Ramos (cell line): Measurements from ENCODE around the gene SYT9.

Source experiments
- in situ Hi-C: fragments of 300-500 bp; cut with MboI; formaldehyde crosslinking; loops from one replicate; pipeline ENCODE4 v1.14.3; 2022; ENCODE audit warnings: low sequenced_read_pairs; ENCODE audit not compliant: unreplicated experiment

SYT9 gene

DNA sequence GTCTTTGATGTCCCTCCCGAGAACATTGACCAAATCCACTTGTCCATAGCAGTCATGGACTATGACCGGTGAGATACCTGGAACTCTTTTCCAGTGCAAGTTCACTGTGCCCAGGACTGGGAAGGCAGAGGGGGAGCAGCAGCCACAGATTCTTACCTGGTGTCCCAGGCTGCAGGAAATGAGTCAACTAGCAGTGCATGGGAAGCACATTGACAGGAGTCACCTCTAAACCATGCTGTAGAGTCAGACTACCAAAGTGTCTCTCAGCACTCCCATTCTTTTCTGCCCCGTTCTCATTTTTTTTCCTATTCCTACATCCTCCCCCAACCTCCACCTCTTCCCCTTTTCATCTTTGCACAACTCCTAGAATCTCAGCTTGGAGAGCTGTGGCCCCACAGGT lies 166.4 kb downstream of the SYT9 start:
- in situ Hi-C loops = no loop called here

DNA sequence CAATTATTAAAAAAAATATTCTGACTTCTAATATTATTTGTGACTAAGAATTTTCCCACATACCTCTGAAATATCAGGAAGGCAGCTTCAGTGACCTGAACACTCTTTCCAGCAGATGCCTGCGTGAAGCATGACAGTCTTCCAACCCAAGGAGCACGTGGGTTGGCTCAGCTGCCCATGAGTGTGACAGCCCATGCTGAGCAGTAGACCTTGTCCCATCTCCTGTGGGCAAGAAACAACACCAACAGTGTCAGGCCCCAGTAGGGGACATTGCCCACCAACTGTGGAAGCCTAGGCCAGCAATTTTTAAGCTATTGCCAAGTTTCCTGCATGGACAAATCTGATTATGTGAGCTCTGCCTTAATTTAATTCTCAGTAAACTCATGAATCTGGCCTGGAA lies 167.2 kb downstream of the SYT9 start:
- in situ Hi-C loops = no loop called here

DNA sequence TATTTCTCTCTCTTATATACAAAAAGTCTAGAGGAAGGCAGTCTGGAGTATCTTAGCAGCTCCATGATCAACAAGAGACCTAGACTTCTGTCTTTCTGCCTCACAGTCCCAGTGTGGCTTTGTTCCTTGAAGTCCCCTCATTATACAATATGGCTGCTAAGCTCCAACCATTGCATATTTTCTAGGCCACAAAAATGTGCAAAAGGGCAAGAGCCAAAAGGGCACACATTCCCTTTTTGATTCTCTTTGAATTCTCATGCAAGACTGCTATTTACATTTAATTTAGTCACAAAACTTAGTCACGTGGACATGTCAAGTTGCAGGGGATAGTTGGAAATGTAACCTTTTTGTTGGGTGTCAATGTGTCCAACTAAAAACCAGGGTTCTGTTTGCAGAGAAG lies 169.4 kb downstream of the SYT9 start:
- in situ Hi-C loops = no loop called here

DNA sequence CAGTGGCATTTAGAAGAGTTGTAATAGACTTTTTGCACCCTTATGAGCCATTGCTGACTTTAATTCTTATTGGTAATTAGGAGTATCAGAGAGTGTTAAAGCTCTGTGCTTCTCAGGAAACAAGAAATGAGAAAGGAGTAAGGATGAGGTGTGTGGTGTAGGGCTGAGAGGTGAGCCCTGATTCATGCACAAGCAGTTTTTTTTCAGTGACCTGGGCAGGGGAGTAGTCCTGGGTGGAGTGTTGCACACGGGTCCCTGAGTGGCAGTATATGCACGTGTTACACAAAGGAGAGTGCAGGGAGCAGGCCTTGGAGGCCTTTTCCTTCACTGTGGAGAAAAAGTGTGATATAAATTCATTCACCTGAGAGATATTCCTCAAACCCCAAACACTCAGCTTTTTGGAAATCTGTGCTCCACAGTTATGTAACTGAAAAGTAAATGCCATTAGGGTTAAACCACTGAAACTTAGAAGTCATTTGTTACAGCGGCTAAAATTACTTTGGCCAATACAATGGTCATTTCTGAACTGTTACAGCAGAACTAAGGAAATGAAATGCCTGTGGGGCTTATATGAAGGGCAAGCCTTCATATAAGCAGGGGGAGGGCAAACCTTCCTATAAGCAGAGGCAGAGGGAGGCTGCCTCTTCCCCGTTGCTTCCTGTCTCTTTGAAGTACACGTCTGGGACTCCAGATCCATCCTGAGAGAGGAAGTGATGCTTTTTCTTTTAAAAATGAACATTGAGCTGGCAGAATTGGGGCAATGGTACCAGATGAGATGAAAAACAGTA lies 171.0 kb downstream of the SYT9 start:
- in situ Hi-C loops = no loop called here

DNA sequence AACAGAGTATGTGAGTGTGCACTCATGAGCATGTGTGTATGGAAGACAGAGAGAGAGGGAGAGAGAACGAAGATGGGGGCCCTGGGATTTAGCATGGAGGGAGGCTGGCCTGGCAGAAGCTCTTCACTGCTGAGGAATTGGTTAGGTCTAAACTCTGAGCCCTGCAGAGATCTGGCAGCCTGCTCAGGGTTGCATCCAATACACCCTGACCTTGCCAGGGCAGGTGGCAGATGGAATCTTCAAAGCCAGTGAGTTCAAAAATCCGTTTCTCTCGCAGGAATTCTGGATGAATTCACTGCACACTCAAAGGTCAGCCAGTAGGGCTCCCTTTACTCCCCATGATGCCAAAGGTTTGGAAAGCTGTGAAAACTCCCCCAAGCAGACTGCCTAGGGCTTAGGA lies 172.2 kb downstream of the SYT9 start:
- in situ Hi-C loops = no loop called here

DNA sequence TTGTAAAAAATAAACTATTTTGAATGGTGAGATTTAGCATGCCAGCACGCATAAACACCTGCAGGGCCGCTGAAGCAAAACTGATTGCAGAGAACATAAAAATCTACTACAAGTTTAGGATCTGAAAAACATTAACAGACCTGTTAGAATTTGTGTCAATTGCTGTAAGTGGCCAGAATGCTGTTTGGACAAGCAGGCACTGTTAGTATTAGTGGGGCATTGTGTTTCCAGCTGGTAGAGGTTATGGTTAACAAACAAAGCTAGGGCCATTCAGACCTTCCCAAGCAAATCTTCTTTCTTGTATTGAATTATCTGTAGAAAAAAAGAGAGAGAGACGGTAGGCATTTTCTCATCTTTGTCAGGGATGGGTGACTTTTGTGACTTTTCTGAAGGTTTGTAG lies 176.0 kb downstream of the SYT9 start:
- in situ Hi-C loops = no loop called here

DNA sequence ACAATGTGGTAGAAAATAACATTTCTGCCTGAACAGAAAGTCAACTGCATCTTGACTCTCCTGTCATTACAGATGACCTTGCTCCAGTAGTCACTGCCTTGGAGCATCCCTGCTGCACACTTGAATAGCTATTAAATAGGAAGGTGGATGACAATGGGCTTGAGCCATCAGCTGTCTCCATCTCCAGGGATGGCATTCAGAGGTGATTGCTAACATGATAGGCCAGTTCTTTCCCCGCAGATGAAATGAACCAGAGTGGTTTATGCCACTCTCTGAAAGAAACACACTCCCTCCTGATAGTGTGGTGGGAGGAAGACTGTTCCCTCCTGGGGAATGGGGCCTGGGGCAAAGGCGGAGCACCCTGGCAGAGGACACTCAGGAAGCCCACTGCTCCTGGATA lies 176.5 kb downstream of the SYT9 start:
- in situ Hi-C loops = no loop called here

DNA sequence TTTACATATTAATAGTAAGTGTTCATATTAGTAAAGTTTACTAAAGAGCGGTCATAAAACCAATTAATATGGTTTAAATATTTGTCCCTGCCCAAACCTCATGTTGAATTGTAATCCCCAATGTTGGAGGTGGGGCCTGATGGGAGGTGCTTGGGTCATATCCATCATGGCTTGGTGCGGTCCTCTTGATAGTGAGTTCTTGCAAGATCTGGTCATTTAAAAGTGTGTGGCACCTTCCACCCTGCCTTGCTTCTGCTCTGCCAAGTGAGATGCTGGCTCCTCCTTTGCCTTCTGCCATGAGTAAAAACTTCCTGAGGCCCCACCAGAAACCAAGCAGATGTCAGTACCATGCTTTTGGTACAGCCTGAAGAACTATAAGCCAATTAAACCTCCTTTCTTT lies 178.8 kb downstream of the SYT9 start:
- in situ Hi-C loops = loop anchor here (10.0 kb wide), 1 partner anchor 326 kb away; no protein-coding TSS in a partner anchor

DNA sequence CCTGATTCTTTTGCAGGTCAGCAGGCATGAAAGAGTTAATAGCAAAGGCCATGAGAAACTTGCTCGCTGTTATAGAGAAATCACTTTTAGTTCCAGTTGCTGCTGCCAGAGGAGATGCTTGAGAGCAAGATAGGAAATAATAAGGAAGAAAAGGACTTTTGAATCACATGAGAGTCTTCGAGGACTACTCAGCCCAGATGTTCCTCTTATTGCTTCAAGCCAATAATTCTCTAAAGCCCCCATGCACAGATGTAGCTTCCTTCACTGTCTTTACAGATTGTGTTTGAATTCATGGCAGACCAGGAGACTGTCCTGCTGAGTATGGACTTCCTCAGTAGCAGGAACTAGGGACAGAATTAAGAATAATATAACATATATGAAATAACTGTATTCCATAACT lies 183.5 kb downstream of the SYT9 start:
- in situ Hi-C loops = loop anchor here (10.0 kb wide), 1 partner anchor 330 kb away; no protein-coding TSS in a partner anchor

DNA sequence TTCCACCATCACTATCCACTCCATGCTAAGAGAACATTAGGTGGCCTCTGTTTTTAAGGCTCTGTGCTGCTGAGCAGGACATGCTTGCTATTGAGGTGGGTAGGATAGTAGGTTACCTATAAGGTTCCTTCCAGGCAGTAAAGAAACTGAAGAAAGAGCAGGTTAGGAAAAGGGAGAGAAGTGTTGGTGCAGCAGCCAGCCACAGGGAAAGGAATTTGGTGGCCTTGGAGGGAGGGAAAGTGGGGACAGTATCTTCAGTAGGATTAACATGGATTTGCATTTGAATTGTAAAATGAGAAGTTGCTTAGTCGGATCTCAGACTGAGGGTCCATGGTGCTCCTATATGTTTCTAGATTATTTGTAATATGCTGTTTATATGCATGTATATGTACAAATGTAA lies 184.4 kb downstream of the SYT9 start:
- in situ Hi-C loops = loop anchor here (10.0 kb wide), 1 partner anchor 331 kb away; no protein-coding TSS in a partner anchor

DNA sequence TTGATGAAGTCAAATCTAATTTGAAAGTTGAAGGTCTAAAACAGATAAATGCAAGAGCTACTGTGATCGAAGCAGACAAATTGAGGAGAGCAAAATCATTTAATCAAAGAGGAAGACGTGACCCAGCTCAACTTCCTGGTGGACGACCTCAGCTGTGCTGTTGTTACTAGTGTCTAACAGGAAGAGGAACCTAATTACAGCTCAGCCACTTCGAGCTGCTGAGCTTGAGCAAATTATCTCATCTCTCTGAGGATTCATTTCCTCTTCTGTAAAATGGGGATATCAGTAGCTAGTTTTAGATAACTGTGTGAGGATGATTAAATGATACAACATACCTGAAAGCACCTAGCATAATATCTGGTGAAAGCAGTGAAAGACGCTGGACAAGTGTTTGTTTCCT lies 185.0 kb downstream of the SYT9 start:
- in situ Hi-C loops = loop anchor here (10.0 kb wide), 1 partner anchor 332 kb away; no protein-coding TSS in a partner anchor

DNA sequence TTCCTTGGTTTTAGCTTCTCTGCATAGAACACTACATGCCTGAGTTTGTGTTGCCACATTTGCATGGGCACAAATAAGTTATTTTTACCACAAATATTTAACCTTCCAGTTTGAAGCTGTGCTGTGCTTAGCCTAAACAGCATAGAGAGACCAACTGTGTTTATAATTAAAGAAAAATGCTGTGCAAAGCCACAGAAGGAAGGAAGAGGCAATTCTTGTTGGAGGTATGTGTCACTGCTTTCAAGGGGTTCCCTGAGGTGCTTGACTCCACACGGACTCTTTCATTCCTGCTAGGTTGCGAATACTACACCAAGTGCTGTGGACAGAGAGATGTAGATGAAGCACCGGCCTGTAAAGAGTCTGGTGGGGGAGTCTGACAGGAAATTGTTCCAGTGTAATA lies 186.0 kb downstream of the SYT9 start:
- in situ Hi-C loops = loop anchor here (10.0 kb wide), 1 partner anchor 333 kb away; no protein-coding TSS in a partner anchor

DNA sequence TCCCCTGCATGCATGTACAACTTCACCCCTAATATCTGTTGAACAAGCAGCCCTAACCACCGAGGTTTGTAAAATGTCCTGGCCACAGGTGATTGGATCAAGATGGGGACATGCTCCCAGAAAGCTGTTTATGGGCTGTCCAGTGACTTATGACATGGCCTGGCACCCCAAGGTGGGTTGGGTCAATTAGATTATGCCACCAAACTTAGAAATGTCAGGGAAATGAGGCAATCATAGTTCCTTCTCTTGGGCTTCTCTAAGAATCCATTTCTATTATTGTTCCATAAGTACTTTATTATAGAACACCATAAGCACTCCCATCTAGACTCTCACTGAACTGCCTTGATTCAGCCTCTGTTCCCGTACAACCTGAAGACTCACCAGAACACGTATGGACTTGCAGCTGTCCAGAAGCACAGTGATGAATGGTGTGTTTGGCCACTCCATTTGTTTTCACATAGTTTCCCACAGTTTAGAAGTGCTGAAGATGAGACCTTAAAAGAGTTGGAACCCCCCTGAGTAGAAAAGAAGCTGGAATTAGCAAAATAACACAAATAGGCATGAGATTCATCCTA lies 188.1 kb downstream of the SYT9 start:
- in situ Hi-C loops = loop anchor here (10.0 kb wide), 1 partner anchor 335 kb away; no protein-coding TSS in a partner anchor

DNA sequence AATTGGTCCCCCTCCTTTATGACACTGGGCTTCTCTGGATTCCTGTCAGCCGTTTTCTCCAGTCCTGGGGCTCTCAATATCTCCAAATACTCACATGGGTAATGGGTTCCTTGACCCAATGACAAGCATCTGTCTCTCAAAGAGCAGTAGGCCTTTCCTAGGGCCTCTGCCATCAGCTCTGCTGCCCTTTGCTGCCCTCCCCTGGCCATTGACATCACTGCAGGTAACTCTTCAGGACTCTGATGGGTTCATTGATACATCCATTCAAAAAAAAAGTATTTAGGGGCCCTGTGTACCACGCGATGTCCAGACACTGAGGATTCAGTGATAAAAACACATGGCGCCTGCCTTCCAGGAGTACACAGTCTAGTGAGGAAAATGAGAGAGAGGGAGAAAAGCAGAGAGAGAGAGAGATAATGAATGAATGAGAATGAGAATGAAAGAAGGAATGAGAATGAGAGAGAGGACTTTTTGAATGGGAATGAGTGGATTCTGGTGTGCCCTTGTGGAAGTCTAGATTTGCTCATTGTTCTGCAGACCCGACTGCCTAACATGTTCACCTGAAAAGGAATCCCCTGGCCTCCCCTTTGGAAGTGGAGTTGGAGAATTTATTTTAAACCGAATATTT lies 191.0 kb downstream of the SYT9 start:
- in situ Hi-C loops = no loop called here

DNA sequence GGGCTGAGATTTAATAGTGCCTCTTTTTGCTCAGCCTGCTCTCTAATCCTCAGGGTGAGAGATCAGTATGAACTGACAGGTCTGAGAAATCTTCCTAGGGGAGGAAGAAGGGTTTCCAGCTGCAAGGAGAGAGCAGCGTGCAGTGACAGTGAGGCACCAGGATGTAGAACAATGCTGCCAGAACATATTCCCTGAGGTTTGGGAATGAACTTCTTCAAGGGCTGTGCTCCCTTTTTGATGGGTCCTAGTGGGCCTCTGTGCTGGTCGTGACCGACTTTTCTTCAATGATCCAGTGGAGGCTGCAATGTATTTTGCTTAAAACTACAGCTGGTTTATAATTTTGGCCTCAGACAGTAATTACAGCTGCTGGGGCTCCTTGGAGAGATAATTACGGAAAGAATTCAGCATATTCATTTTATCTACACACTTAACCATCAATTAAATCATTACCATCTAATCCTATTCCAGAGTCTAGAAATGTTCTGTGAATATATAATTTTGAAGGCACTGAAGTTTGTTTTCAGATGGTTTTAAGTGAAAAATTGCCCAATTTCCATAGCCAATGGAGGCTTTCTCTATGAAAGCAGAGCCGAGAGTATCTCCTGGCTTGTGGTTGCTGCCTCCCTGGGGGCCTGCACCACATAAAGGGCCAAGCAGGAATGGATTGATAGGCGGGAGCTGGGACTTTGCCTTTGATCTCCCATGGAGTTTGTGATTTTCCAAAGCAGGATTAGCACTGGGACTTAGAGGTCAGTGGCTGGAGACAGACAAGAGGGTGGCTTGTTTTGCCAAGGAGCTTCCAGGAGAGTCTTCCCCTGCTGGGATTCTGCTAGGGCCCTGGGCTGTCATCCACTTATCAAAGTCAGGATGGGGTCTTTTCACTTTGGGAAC lies 192.6 kb downstream of the SYT9 start:
- in situ Hi-C loops = no loop called here

DNA sequence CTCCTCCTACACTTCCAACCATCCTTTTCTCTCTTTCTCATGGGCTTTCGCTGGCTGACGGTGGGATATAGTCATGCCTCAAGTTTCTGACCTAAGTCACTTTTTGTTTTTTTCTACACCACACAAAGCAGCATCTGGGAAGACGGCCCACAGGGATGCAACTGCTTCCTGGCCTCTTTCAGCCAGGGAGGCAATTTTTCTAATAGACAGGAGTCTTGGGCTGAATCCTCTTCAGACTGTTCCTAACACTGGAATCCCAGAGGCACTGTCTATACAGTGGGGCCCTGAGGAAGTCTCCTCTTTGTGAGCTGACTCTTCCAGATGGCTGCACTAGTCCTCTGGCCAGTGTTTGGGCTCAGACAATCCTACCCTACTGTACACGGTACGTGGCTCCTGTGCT lies 193.9 kb downstream of the SYT9 start:
- in situ Hi-C loops = no loop called here

DNA sequence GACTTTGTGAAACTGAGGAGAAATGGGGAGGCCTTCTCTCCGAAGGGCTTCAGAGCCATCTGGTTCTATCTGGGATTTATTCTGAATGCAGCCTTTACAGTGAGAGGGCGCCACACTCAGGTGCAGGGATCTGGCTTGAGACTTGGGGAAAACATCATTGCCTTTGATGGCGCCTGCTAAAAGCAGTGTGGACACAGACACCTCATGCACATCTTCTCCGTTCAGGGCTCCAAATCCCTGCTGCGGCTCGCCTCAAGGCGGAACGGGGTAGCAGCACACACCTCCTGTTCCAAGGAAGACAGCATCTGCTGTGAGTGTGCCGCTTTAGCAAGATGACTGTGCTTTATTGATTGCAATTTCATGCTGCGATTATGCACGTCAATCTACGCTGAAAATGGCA lies 196.5 kb downstream of the SYT9 start:
- in situ Hi-C loops = no loop called here

DNA sequence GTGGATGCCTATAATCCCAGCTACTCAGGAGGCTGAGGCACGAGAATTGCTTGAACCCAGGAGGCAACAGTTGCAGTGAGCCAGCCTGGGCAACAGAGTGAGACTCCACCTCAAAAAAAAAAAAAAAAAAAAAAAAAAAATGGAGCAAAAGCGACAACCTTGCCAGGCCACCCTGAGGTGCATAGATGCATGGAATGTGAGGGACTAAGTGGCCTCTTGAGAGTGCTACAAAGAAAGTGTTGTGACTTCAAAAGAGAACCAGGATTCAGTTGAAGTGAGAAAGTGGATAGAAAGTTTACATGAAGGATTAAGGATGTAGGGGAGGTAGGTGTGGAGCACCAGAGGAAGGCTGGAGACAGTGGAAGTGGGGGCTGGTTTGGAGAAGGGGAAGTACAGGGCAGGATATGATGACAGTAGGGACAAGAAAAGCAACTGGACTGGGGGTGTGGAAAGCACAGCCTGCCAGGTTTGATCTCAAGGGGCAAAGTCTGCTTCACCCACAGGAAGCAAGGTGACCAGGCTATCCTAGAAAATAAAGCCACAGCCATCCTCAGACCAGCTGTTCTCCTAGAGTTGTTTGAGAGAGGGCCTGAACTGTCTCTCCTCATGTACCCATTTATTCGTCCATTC lies 197.6 kb downstream of the SYT9 start:
- in situ Hi-C loops = no loop called here

DNA sequence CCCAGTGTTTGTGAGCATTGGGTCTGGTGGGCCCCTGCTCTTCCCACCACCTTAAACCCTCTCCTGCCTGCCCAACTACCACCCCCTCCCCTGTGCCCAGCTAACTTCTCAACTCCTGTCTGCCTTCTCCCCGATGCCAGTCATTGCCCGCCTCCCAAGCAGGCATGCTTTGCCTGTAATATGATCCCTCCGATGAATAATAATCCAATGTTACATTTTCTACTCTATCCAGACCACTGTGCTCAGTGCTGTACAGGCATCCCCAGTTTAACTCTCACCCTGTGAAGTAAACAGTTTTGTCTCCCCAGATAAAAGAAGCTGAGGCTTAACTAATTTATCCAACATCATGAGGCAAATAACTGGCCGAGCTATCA lies 198.1 kb downstream of the SYT9 start:
- in situ Hi-C loops = no loop called here

DNA sequence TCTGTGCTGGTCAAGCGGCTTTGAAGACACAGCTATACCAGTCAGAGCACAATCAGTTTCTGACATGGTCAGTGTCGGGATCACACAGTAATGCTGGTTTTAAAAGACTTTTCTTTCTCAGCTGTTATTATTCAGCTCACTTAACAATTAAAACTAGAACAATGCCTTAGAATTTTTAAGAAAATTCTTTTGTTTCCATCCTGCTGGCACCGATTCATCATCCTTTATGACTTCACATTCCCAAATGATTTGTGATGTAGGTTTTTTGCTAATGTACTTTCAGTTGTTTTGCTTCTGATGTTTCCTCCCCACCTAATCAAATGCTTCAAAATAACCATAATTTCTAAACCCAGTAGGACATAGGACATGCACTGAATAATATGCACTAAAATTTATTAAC lies 199.1 kb downstream of the SYT9 start:
- in situ Hi-C loops = no loop called here
